Measurements from ENCODE around the gene SPON1.
"Not testable (repeated sequence)": the region's sequence is repeated elsewhere in the genome, so short reads cannot be mapped to it uniquely, and the experiment has no call there.

Gene SPON1

GRCh38 chr11:14136561-14136960 lies 174.0 kb downstream of the SPON1 start:
- DNase-seq, result no peak

GRCh38 chr11:14137284-14137683 lies 174.8 kb downstream of the SPON1 start:
- DNase-seq, result no peak

- DNase-seq, result no peak
Measured at GRCh38 chr11:14140991-14141390, 178.5 kb downstream of the SPON1 start.

GRCh38 chr11:14141676-14142075 lies 179.2 kb downstream of the SPON1 start:
- no peak for DNase-seq

GRCh38 chr11:14144934-14145333 lies 182.4 kb downstream of the SPON1 start:
- DNase-seq, result no peak

- peak; percentile 49 for DNase-seq
Measured at GRCh38 chr11:14148653-14149273, 186.2 kb downstream of the SPON1 start.

GRCh38 chr11:14149683-14150082 lies 187.2 kb downstream of the SPON1 start:
- no peak for DNase-seq

GRCh38 chr11:14150878-14151277 lies 188.4 kb downstream of the SPON1 start:
- no peak for DNase-seq

GRCh38 chr11:14154103-14154502 lies 191.6 kb downstream of the SPON1 start:
- DNase-seq, result not testable (repeated sequence)

GRCh38 chr11:14158393-14158792 lies 195.9 kb downstream of the SPON1 start:
- DNase-seq, result no peak

- no peak for DNase-seq
Measured at GRCh38 chr11:14163576-14163975, 201.1 kb downstream of the SPON1 start.

GRCh38 chr11:14173679-14174078 lies 211.2 kb downstream of the SPON1 start:
- DNase-seq, result not testable (repeated sequence)

- no peak for DNase-seq
Measured at GRCh38 chr11:14179116-14179820, 216.7 kb downstream of the SPON1 start.

- DNase-seq, result no peak
Measured at GRCh38 chr11:14181121-14181520, 218.6 kb downstream of the SPON1 start.

GRCh38 chr11:14182833-14183364 lies 220.4 kb downstream of the SPON1 start:
- no peak for DNase-seq

- DNase-seq, result no peak
Measured at GRCh38 chr11:14184028-14184940, 221.8 kb downstream of the SPON1 start.

- DNase-seq, result no peak
Measured at GRCh38 chr11:14185461-14185860, 222.9 kb downstream of the SPON1 start.

- DNase-seq, result no peak
Measured at GRCh38 chr11:14186046-14186775, 223.7 kb downstream of the SPON1 start.

- no peak for DNase-seq
Measured at GRCh38 chr11:14189874-14190273, 227.4 kb downstream of the SPON1 start.

GRCh38 chr11:14190992-14191778 lies 228.7 kb downstream of the SPON1 start:
- DNase-seq, result no peak

GRCh38 chr11:14193644-14194043 lies 231.1 kb downstream of the SPON1 start:
- no peak for DNase-seq

All from CD4-positive, alpha-beta T cell treated with Interleukin-21 for 1 hour (primary cell).